K562 (cell line): ENCODE data around the gene IL10RB. TPM values are rescaled to one million over a fixed set of nuclear protein-coding genes. Genes with fewer than 3 reads are reported as not detected.
A peak's percentile ranks its signal among the peaks of the same experiment; 100 is the strongest.

ENCODE experiments used
- BMI1 ChIP-seq: fragments of 150-350 bp; IDR thresholded peaks from 2 replicates; pipeline ENCODE4 v1.6.1; 2014; ENCODE audit warnings: low read length
- CEBPB ChIP-seq: fragments of 450-650 bp; IDR thresholded peaks from 2 replicates; pipeline ENCODE4 v1.6.1; 2016; ENCODE audit warnings: missing genetic modification characterization, missing compliant biosample characterization
- CREM ChIP-seq: IDR thresholded peaks from 2 replicates; pipeline ENCODE4 v1.6.1; 2014; ENCODE audit warnings: antibody characterized with exemption, low read depth
- CUX1 ChIP-seq: fragments of 200-800 bp; sonication (Bioruptor generic); IDR thresholded peaks from 2 replicates; pipeline ENCODE4 v1.6.1; 2016; ENCODE audit warnings: missing genetic modification characterization, missing compliant biosample characterization
- ELF4 ChIP-seq: fragments of 450-650 bp; formaldehyde crosslinking; IDR thresholded peaks from 2 replicates; pipeline ENCODE4 v1.4.0; 2022; ENCODE audit warnings: missing genetic modification characterization
- ETV6 ChIP-seq, 3 experiments: fragments of 150-350 bp in 1 of 3; sonication (generic) in 1 of 3; formaldehyde crosslinking in 1 of 3; IDR thresholded peaks; 2 replicates each; pipeline versions ENCODE4 v1.6.1 to v1.8.0; 2014 to 2022; ENCODE audit warnings: borderline replicate concordance in 2 of 3, low read depth in 2 of 3, antibody characterized with exemption in 1 of 3, low read length in 1 of 3, mild to moderate bottlenecking in 1 of 3, missing genetic modification reagents in 1 of 3
- GTF2E2 ChIP-seq: fragments of 200-800 bp; sonication (Bioruptor generic); IDR thresholded peaks from 2 replicates; pipeline ENCODE4 v1.6.1; 2016; ENCODE audit warnings: missing genetic modification characterization, missing compliant biosample characterization
- KLF10 ChIP-seq: fragments of 250-450 bp; sonication (Bioruptor Pico); IDR thresholded peaks from 2 replicates; pipeline ENCODE4 v1.6.1; 2021; ENCODE audit warnings: matching md5 sums
- TAL1 ChIP-seq: fragments of 450-650 bp; IDR thresholded peaks from 2 replicates; pipeline ENCODE4 v1.6.1; 2016; ENCODE audit warnings: mild to moderate bottlenecking
- ZBTB12 ChIP-seq: fragments of 250-450 bp; sonication (Bioruptor Pico); IDR thresholded peaks from 2 replicates; pipeline ENCODE4 v1.4.0; 2020
- ZBTB49 ChIP-seq: sonication (generic); formaldehyde crosslinking; IDR thresholded peaks from 2 replicates; pipeline ENCODE4 v1.8.0; 2022; ENCODE audit warnings: missing genetic modification reagents, mild to moderate bottlenecking, borderline replicate concordance
- ZNF197 ChIP-seq: fragments of 200-800 bp; sonication (Bioruptor generic); IDR thresholded peaks from 2 replicates; pipeline ENCODE4 v1.6.1; 2016; ENCODE audit warnings: low read depth, missing genetic modification characterization, missing compliant biosample characterization
- ZNF518B ChIP-seq: fragments of 250-450 bp; sonication (Bioruptor Pico); IDR thresholded peaks from 2 replicates; pipeline ENCODE4 v1.5.0; 2021; ENCODE audit warnings: mild to moderate bottlenecking, moderate library complexity
- ZNF584 ChIP-seq: fragments of 200-800 bp; sonication (Bioruptor generic); IDR thresholded peaks from 2 replicates; pipeline ENCODE4 v1.6.1; 2016; ENCODE audit warnings: low read depth, mild to moderate bottlenecking, missing genetic modification characterization, missing compliant biosample characterization
- ZNF589 ChIP-seq: fragments of 200-800 bp; sonication (Bioruptor generic); IDR thresholded peaks from 2 replicates; pipeline ENCODE4 v1.6.1; 2016; ENCODE audit warnings: low read depth, missing genetic modification characterization, missing compliant biosample characterization
- ZNF644 ChIP-seq: fragments of 200-800 bp; sonication (Bioruptor generic); IDR thresholded peaks from 2 replicates; pipeline ENCODE4 v1.6.1; 2016; ENCODE audit warnings: low read depth, missing genetic modification characterization, missing compliant biosample characterization
- polyA plus RNA-seq, 8 experiments: library from polyadenylated mRNA; depleted of rRNA in 4 of 8; stranded (reverse) in 5 of 8; unstranded in 3 of 8; fragments of >200 nt; fragmentation: Nextera tagmentation in 2 of 8; fragmentation: Illumina TruSeq in 1 of 8; extraction: Ambion mirVana in 2 of 8; extraction: Trizol in 1 of 8; gene quantifications; 2 replicates each; pipeline versions ENCODE4 v1.2.1 to v1.2.3, GENCODE V29; 2011 to 2014; ENCODE audit warnings: inconsistent platforms in 1 of 8, missing spikeins in 1 of 8
- total RNA-seq, 7 experiments: library from RNA; depleted of rRNA in 6 of 7; stranded (reverse); fragments of >200 nt in 6 of 7; fragmentation: Illumina TruSeq in 2 of 7; extraction: Trizol in 2 of 7; gene quantifications; 2 replicates each; pipeline versions ENCODE4 v1.2.1 to v1.2.3, GENCODE V29; 2011 to 2021; ENCODE audit warnings: low replicate concordance in 1 of 7

Gene IL10RB
- total and polyA plus RNA-seq, 9 of the 15 experiments (the other 6 are each of a cell fraction or from before 2014, with no cell fraction given), result 10.9 to 33.8 (median 23.0) TPM

- TF ChIP-seq CUX1 (no peak), GTF2E2 (tag) (no peak), ZNF589 (CRISPR knock-in tag) (no peak), ZBTB49 (CRISPR knock-in tag) (no peak), ZNF197 (no peak), CREM (0 out of 2 replicates have a peak, but pooled peaks have one; percentile 15), ZNF644 (tag) (0 out of 2 replicates have a peak, but pooled peaks have one; percentile 32), BMI1 (no peak), ZNF518B (no peak), KLF10 (CRISPR knock-in tag) (no peak), ETV6 (IDR thresholded peaks at IDR 0.05; ENCODE audit: borderline replicate concordance in 1 of 2, low read depth in 2 of 2, low read length in 1 of 2) (no peak), ETV6 (CRISPR knock-in tag; IDR thresholded peaks at IDR 0.05; ENCODE audit: borderline replicate concordance) (no peak), ZBTB12 (CRISPR knock-in tag) (no peak), CEBPB (tag) (peak; percentile 57; the same call in 1 of the 2 replicates), ZNF584 (CRISPR knock-in tag) (no peak), TAL1 (no peak), ELF4 (CRISPR knock-in tag) (no peak)
Measured at GRCh38 chr21:33265664-33266049, 510 bp upstream of the IL10RB start (continued).
